ENCODE measurements around the gene TRPV3.

- TF ChIP-seq CTCF (IDR thresholded peaks at IDR 0.05 in 2 of 3, conservative IDR thresholded peaks at IDR 0.05 in 1 of 3; ENCODE audit: borderline replicate concordance in 1 of 3, insufficient read depth in 1 of 3, low read depth in 2 of 3, low read length in 2 of 3) (no peak), POLR2A (IDR thresholded peaks at IDR 0.05; ENCODE audit: borderline replicate concordance, extremely low read depth, insufficient read depth, insufficient read length) (no peak), MAX (IDR thresholded peaks at IDR 0.05) (no peak), EZH2phosphoT487 (IDR thresholded peaks at IDR 0.05; ENCODE audit: borderline replicate concordance) (no peak), RAD21 (IDR thresholded peaks at IDR 0.05; ENCODE audit: low read depth) (no peak), POLR2AphosphoS5 (IDR thresholded peaks at IDR 0.05; ENCODE audit: low read depth, low read length) (no peak), YY1 (IDR thresholded peaks at IDR 0.05; ENCODE audit: extremely low read depth, insufficient replicate concordance, low read depth, low read length) (no peak), EZH2 (IDR thresholded peaks at IDR 0.05) (no peak), ZNF274 (IDR thresholded peaks at IDR 0.05; ENCODE audit: low read depth, low read length) (no peak), SIN3A (IDR thresholded peaks at IDR 0.05; ENCODE audit: low read depth) (no peak), JUND (IDR thresholded peaks at IDR 0.05) (no peak), ZFX (IDR thresholded peaks at IDR 0.05) (no peak)
Observed at GRCh38 chr17:3576970-3577369, 19.4 kb upstream of the TRPV3 start.

Data from HCT116 (cell line).